HG03520 (cell line): ENCODE results near the gene MATK.

Source experiments
- ATAC-seq: cut with Tn5 transposase; IDR thresholded peaks from one replicate; pipeline ENCODE4 v1.9.1; 2021; ENCODE audit warnings: mild to moderate bottlenecking, moderate library complexity; ENCODE audit not compliant: unreplicated experiment

MATK gene

GRCh38 chr19:3753631-3754410, 32.4 kb downstream of the MATK start:
- ATAC-seq: no peak

- ATAC-seq: no peak
Measured at GRCh38 chr19:3752492-3752891, 33.7 kb downstream of the MATK start.

DNA sequence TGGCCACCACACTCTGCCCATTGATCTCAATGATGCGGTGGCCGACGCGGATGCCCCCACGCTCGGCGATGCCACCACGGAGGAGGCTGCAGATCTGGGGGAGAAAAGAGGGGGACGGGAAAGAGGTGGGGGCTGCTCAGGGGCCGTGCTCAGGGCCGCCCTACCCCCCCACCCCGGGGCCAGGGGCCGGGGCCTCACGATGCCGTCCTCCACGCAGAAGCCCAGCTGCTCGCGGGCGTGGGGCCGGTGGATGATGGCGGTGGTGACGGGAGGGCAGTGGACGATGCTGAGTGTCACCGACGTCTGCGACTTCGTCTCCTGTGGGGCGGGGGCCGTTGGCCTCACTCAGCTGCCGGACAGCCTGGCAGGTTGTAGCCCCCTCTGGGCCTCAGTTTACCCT, 34.9 kb downstream of the MATK start:
- no peak for ATAC-seq

DNA sequence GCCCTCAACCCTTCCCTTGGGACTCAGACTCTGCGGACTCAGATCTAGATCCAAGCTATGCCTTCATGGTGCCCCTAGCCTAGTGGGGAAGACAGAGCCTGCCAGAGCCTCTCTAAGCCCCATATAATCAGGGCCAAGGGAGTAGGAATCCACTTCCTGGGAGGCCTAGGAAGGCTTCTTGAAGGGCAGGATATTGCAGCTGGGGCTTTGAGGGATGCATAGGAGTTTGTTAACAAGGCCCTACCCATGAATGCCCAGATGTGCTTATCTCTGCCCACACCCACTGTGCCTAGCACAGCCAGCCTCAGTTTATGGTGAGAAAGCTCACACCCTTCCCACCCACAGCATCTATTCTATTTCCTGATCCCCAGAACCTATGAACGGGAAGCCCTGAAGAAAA, 36.0 kb downstream of the MATK start:
- no peak for ATAC-seq

GRCh38 chr19:3748965-3749364, 37.2 kb downstream of the MATK start:
- no peak for ATAC-seq

GRCh38 chr19:3746371-3747056, 39.7 kb downstream of the MATK start:
- ATAC-seq: no peak

GRCh38 chr19:3745363-3746045, 40.7 kb downstream of the MATK start:
- no peak for ATAC-seq

DNA sequence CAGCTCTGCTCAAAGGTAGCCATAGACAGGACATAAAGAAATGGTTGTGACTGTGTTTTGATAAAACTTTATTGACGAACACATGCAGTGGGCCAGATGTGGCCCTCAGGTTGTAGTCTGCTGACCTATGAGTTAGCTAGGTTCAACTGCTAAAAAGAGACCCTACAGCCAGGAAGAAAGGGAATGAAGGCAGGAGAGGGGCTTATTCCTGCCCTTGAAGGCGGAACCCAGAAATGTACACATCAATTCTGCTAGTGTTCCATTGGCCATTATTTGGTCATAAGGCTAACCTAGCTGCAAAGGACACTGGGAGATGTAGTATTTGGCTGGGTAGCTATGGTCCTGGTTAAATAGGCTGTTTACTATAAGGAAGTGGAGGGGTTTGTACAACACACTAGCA, 42.7 kb downstream of the MATK start:
- no peak for ATAC-seq

DNA sequence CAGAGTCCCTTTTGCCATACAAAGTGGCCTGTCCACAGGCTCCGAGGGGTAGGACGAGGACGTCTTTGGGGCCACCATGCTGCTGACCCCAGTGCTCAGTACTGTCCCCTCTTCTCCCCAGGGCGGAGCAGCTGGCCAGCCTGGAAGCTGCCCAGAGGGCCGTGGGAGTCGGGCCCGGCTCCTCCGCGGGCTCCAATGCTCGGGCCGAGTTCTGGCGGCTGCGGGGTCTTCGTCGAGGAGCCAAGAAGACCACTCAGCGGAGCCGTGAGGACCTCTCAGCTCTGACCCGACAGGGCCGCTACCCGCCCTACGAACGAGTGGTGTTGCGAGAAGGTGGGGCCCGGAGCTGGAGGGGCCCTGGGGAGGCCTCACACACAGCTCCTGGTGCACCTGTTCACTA, 45.8 kb downstream of the MATK start:
- no peak for ATAC-seq

GRCh38 chr19:3738477-3739220, 47.5 kb downstream of the MATK start:
- ATAC-seq: no peak

DNA sequence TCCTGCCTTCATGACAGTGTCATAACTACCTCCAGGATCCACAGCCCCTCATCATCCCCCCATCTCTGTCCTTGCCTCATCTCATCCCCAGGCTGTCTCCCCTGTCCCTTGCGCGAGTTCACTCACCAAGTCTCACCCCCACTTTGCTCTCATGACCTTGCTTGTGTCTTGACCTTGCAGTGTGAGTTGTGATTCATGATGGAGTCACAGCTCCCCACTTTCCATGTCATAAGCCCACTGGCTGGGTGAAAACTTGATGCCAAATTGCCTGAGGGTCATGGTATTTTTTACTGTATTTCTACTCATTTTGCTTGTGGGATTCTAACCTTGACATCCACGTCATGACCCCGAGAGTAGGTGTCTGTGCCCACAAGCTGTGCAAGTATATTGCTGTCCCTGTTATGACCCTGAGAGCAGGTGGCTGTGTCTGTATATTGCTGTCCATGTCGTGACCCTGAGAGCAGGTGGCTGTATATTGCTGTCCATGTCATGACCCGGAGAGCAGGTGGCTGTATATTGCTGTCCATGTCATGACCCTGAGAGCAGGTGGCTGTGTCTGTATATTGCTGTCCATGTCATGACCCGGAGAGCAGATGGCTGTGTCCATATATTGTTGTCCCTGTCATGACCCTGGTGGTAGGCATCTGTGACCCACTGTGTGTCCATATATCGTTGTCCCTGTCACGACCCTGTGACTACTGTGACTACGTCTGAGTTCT, 48.5 kb downstream of the MATK start:
- ATAC-seq: no peak

DNA sequence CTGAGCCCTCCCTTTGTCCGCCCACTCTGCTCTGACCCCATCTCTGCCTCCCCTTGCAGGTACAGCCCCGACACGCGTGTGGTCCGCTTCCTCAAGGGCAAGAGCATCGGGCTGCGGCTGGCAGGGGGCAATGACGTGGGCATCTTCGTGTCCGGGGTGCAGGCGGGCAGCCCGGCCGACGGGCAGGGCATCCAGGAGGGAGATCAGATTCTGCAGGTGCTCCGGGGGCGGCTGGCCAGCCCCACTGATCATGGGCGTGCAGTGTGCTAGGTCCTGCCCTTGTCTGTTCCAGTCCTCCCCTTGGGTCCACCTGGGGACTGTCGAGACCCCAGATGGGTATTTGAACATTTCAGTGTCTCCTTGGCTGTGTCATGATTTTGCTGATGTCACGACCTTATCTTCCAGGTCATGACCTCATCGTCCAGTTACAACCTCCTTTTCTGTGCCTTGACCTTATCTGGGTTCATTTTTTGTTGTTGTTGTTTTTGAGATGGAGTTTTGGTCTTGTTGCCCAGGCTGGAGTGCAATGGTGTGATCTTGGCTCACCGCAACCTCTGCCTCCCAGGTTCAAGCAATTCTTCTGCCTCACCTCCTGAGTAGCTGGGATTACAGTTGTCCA, 50.0 kb downstream of the MATK start:
- ATAC-seq: no peak

- ATAC-seq: no peak
Measured at GRCh38 chr19:3734310-3734600, 51.9 kb downstream of the MATK start.

DNA sequence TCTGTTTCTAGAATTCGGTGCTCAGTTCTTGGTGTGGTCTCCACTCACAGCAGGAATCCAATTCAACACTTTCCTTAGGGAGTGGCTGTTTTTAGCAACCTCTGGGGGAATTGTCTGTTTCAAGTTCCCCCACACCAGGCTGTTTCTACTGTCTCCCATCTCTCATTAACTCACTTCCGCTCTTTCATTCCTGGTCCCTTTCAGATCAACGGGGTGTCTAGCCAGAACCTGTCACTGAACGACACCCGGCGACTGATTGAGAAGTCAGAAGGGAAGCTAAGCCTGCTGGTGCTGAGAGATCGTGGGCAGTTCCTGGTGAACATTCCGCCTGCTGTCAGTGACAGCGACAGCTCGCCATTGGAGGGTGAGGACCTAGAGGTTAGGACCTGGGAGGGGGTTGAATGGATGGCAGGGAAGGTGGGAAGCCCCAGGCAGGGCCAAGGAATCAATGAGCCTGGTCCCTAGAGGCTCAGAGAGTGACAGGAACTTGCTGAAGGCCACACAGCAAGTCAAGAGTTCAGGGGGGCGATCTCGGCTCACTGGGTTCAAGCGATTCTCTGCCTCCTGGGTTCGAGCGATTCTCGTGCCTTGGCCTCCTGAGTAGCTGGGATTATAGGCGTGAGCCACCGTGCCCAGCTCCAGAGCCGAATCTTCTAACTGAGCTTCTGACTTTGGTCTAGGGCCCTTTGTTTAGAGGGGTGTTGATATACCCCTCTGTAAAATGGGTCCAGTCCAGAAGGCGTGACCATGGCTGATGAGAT, 52.5 kb downstream of the MATK start:
- ATAC-seq: no peak

GRCh38 chr19:3732108-3732507, 54.1 kb downstream of the MATK start:
- no peak for ATAC-seq

- ATAC-seq: no peak
Measured at GRCh38 chr19:3730457-3730958, 55.7 kb downstream of the MATK start.
